GM12878 (cell line): ENCODE measurements around the gene TTL. TPM values are rescaled to one million over a fixed set of nuclear protein-coding genes. Genes with fewer than 3 reads are reported as not detected.

Experiments
- ATAC-seq: fragments of 200-7000 bp; cut with Tn5 transposase; 3 replicates; pipeline ENCODE4 v1.9.1; 2020; ENCODE audit warnings: mild to moderate bottlenecking, moderate library complexity
- BruUV-seq: library from RNA; stranded (reverse); fragments of 400-500 nt; replicated peaks from 2 replicates; lab custom pipeline; 2021; lab: Mats Ljungman, UMichigan
- CTCF ChIA-PET: fragments of 300-600 bp; sonication (Branson Sonifier 250); formaldehyde crosslinking; extraction: SDS; loops from one replicate; lab custom pipeline; 2021; ENCODE audit warnings: inconsistent platforms; lab: Yijun Ruan, JAX
- POLR2A ChIA-PET: fragments of 350-600 bp; formaldehyde crosslinking; extraction: SDS; loops from one replicate; lab custom pipeline; 2021; ENCODE audit warnings: inconsistent platforms; lab: Charles Lee
- RAD21 ChIA-PET: fragments of 300-600 bp; sonication (Branson Sonifier 250); formaldehyde crosslinking; loops from one replicate; lab custom pipeline; 2023; ENCODE audit warnings: antibody characterized with exemption; ENCODE audit not compliant: unreplicated experiment; lab: Charles Lee
- SMC1A ChIA-PET: fragments of 300-600 bp; sonication (Branson Sonifier 250); formaldehyde crosslinking; loops from one replicate; lab custom pipeline; 2023; ENCODE audit not compliant: unreplicated experiment, uncharacterized antibody; lab: Charles Lee
- DNase-seq: peaks from one replicate; pipeline ENCODE4 v3.0.0-alpha.2; 2011; ENCODE audit warnings: low read depth, low spot score
- FAIRE-seq: peaks from 3 replicates; lab custom pipeline; 2011; peaks lifted over from hg19 to GRCh38; lab: Jason Lieb, UNC
- H2AFZ ChIP-seq: 2 replicates; pipeline ENCODE4 v1.6.0; 2011; ENCODE audit warnings: low read depth, low read length, control low read depth; ENCODE audit not compliant: control insufficient read depth
- H3K27ac ChIP-seq: 2 replicates; pipeline ENCODE4 v1.5.1; 2011; ENCODE audit warnings: control low read depth; ENCODE audit not compliant: control insufficient read depth, insufficient read depth
- H3K27me3 ChIP-seq, 2 experiments: replicated peaks in 1 of 2; 2 replicates each; pipeline versions ENCODE4 v1.6.0 to v1.6.1; 2011; ENCODE audit warnings: low read length in 1 of 2; ENCODE audit not compliant: control insufficient read depth in 2 of 2, insufficient read depth in 2 of 2
- H3K36me3 ChIP-seq, 2 experiments: 2 replicates each; pipeline ENCODE4 v1.5.1; 2011; ENCODE audit warnings: low read length in 1 of 2; ENCODE audit not compliant: control insufficient read depth in 2 of 2, insufficient read depth in 2 of 2
- H3K4me1 ChIP-seq: 2 replicates; pipeline ENCODE4 v1.6.1; 2011; ENCODE audit warnings: mild to moderate bottlenecking, low read length, moderate library complexity, mixed read lengths; ENCODE audit not compliant: control insufficient read depth, insufficient read depth
- H3K4me2 ChIP-seq: 2 replicates; pipeline ENCODE4 v1.6.0; 2011; ENCODE audit warnings: control low read depth; ENCODE audit not compliant: control insufficient read depth, insufficient read depth
- H3K4me3 ChIP-seq: fragments of 200-600 bp; sonication (generic); 2 replicates; pipeline ENCODE4 v1.5.1; 2016
- H3K79me2 ChIP-seq: 2 replicates; pipeline ENCODE4 v1.6.0; 2011; ENCODE audit warnings: low read length; ENCODE audit not compliant: control insufficient read depth, insufficient read depth
- H3K9ac ChIP-seq: 2 replicates; pipeline ENCODE4 v1.8.0; 2011; ENCODE audit warnings: low read length, control low read depth, mixed read lengths; ENCODE audit not compliant: control insufficient read depth, insufficient read depth
- H3K9me3 ChIP-seq: replicated peaks from 3 replicates; pipeline ENCODE4 v1.5.1; 2011; ENCODE audit warnings: mild to moderate bottlenecking, low read length; ENCODE audit not compliant: control insufficient read depth, insufficient read depth
- H4K20me1 ChIP-seq: 2 replicates; pipeline ENCODE4 v1.6.0; 2011; ENCODE audit not compliant: control insufficient read depth, insufficient read depth
- BHLHE40 ChIP-seq, 2 experiments: fragments of 450-650 bp in 1 of 2; IDR thresholded peaks; 2 replicates each; pipeline ENCODE4 v1.6.1; 2011 to 2017; ENCODE audit warnings: low read depth in 2 of 2, borderline replicate concordance in 1 of 2, improper control_type of control experiment in 1 of 2, low read length in 1 of 2, mild to moderate bottlenecking in 1 of 2
- CBFB ChIP-seq: IDR thresholded peaks from 2 replicates; pipeline ENCODE4 v1.6.1; 2016; ENCODE audit warnings: antibody characterized with exemption, low read depth
- CEBPB ChIP-seq, 2 experiments: fragments of 150-350 bp in 1 of 2; IDR thresholded peaks; 2 replicates each; pipeline ENCODE4 v1.6.1; 2012 to 2014; ENCODE audit warnings: low read depth in 2 of 2, low read length in 2 of 2, borderline replicate concordance in 1 of 2, inconsistent platforms in 1 of 2
- CHD4 ChIP-seq: fragments of 200-600 bp; sonication (generic); IDR thresholded peaks from 2 replicates; pipeline ENCODE4 v1.6.1; 2016; ENCODE audit warnings: mild to moderate bottlenecking
- NFYA ChIP-seq: IDR thresholded peaks from 2 replicates; pipeline ENCODE4 v1.6.1; 2011; ENCODE audit warnings: low read depth, mild to moderate bottlenecking, low read length, improper control_type of control experiment, borderline replicate concordance
- NR2F1 ChIP-seq: fragments of 450-650 bp; conservative IDR thresholded peaks from 2 replicates; pipeline ENCODE4 v1.6.1; 2017; ENCODE audit warnings: mild to moderate bottlenecking
- POLR2AphosphoS5 ChIP-seq: IDR thresholded peaks from 2 replicates; pipeline ENCODE4 v1.6.1; 2011; ENCODE audit warnings: mild to moderate bottlenecking, low read length, inconsistent platforms
- POU2F2 ChIP-seq: IDR thresholded peaks from 3 replicates; pipeline ENCODE4 v1.6.1; 2011; ENCODE audit warnings: low read depth, mild to moderate bottlenecking, low read length, borderline replicate concordance
- RUNX3 ChIP-seq: IDR thresholded peaks from 2 replicates; pipeline ENCODE4 v1.6.1; 2012; ENCODE audit warnings: low read length, inconsistent platforms
- SRF ChIP-seq, 2 experiments: IDR thresholded peaks; 2 replicates each; pipeline ENCODE4 v1.6.1; 2011; ENCODE audit warnings: low read depth in 2 of 2, low read length in 2 of 2, mild to moderate bottlenecking in 1 of 2, moderate library complexity in 1 of 2
- ZSCAN29 ChIP-seq: fragments of 450-650 bp; IDR thresholded peaks from 2 replicates; pipeline ENCODE4 v1.6.1; 2017; ENCODE audit warnings: mild to moderate bottlenecking, moderate library complexity
- WGBS: methylation state at CpG from one replicate; pipeline ENCODE4 v1.1.6; 2016; ENCODE audit warnings: low lambda C conversion rate; ENCODE audit not compliant: insufficient replicate concordance, insufficient coverage; ENCODE audit errors: missing lambda C conversion rate; 5-methylcytosine and 5-hydroxymethylcytosine counted together
- in situ Hi-C: fragments of 300-500 bp; cut with MboI; formaldehyde crosslinking; loops from 9 replicates; pipeline ENCODE4 v1.14.3; 2018; ENCODE audit warnings: mixed read lengths
- intact Hi-C: fragments of 100-400 bp; cut with micrococcal nuclease; formaldehyde crosslinking; loops from one replicate; pipeline ENCODE4 v1.14.2; 2022; ENCODE audit not compliant: unreplicated experiment
- polyA plus RNA-seq, 11 experiments: library from polyadenylated mRNA; depleted of rRNA in 4 of 11; unstranded in 6 of 11; stranded (reverse) in 5 of 11; fragments of >200 nt; fragmentation: Nextera tagmentation in 4 of 11; fragmentation: Illumina TruSeq in 1 of 11; extraction: Ambion mirVana in 4 of 11; extraction: Trizol in 1 of 11; gene quantifications; 1 replicate in 1 of 11; 2 replicates in 10 of 11; pipeline versions ENCODE4 v1.2.1 to v1.2.3, GENCODE V29; 2011 to 2016; ENCODE audit warnings: inconsistent platforms in 2 of 11, missing spikeins in 2 of 11, low read depth in 1 of 11
- total RNA-seq, 4 experiments: library from RNA; depleted of rRNA in 3 of 4; stranded (reverse); fragments of >200 nt in 3 of 4; fragmentation: Illumina TruSeq in 1 of 4; extraction: Trizol in 1 of 4; gene quantifications; 2 replicates each; pipeline versions ENCODE4 v1.2.1 to v1.2.3, GENCODE V29; 2013 to 2021
- TF ChIP-seq, protein P1 (sequence below): fragments of 150-350 bp; IDR thresholded peaks from 2 replicates; pipeline ENCODE4 v1.6.1; 2016; ENCODE audit warnings: low read depth, low read length
- TF ChIP-seq, protein P2 (sequence below): fragments of 450-650 bp; IDR thresholded peaks from 2 replicates; pipeline ENCODE4 v1.6.1; 2016; ENCODE audit warnings: mild to moderate bottlenecking, moderate library complexity, borderline replicate concordance

TTL gene
- total and polyA plus RNA-seq, 10 of the 15 experiments (the other 5 are each of a cell fraction or from before 2014, with no cell fraction given) = 3.9 to 27.1 (median 16.1) TPM

DNA sequence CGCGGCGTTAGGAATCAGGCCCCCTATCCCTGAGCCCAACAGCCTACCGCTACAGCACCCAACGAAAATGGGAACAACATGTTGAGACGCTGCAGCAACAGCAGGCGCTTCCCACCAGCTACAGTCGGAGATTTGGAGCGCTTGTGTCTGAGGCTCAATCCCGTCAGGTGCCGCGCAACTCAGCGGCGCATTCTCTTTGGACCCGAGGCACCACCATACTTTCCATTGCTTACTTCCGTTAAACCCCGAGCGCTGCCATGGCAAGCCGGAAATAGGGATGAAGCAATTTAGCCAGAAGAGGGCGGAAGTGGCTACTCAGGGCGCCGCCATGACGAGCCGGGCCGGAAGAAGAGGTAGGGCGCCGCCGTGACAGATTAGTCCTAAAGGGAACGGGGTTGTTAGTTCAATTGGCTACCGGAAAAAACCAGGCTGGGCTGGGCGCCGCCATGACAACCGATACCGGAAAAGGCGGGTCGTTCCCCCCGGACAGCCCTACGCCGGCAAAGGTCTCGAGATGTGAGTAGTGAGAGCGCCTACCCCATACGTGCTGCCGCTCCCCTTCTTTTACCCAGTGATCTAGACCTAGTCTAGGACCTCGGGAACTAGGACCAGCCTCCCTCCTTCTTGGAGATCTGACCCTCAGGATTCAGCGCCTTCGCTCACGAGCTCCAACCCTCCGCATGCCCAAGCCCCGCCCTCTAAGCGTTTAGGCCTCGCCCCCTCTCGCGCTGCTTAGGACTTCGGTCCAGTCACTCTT, 102.4 kb downstream of the TTL start, which contains the start of gene CHCHD5:
Gene CHCHD5 (plus strand): TSS at position 476 of the 757 bp plus-strand sequence. CDS start 39 bp downstream, at position 515.
- TSS peak; percentile 73 for BruUV-seq
- FAIRE-seq (peak; percentile 93), ATAC-seq (peak; percentile 91), DNase-seq (peak; percentile 81)
- H3K9ac ChIP-seq = peak within 1 kb of the TSS; percentile 92
- peak within 1 kb of the TSS; percentile 95 for H3K27ac ChIP-seq
- CTCF ChIA-PET = interaction anchor here (1.0 to 4.6 kb wide), 23 partner anchors 10 to 463 kb away, joined by 3 to 40 read pairs (median 4); partner anchors contain the start of genes SLC20A1 and ZC3H8
- H3K4me3 ChIP-seq = peak within 1 kb of the TSS; percentile 89
- RAD21 ChIA-PET = interaction anchor here (0.9 to 4.3 kb wide), 17 partner anchors 16 to 529 kb away, joined by 3 to 28 read pairs (median 5); partner anchors contain the start of genes SLC20A1, TMEM87B and ZC3H8
- peak within 1 kb of the TSS; percentile 98 for H3K4me2 ChIP-seq
- 4% methylated on average over 54 of the region's 54 CpGs for WGBS
- intact Hi-C loops (loop anchor here (5.0 kb wide), 2 partner anchors 462 to 527 kb away; partner anchors contain the start of gene TMEM87B), in situ Hi-C loops (loop anchor here (5.0 kb wide), 1 partner anchor 102 kb away; the partner anchor contains the start of gene TTL)
- peaks cover 11% of the 10 kb centered on the region for H3K79me2 ChIP-seq
- POLR2A ChIA-PET = interaction anchor here (0.6 to 2.5 kb wide), 8 partner anchors 47 to 685 kb away, joined by 3 to 12 read pairs (median 4); partner anchors contain the start of gene TMEM87B
- SMC1A ChIA-PET = interaction anchor here (1.0 to 4.3 kb wide), 11 partner anchors 15 to 463 kb away, joined by 3 to 18 read pairs (median 5); no protein-coding TSS in a partner anchor
- H3K4me1 ChIP-seq = peaks cover 20% of the 10 kb centered on the region
- peak within 1 kb of the TSS; percentile 99 for H2AFZ ChIP-seq
- H3K9me3 ChIP-seq = no peaks in the 10 kb centered on the region
- H3K36me3 ChIP-seq = peaks cover 0 to 4% of the 10 kb centered on the region in 2 experiments; a peak in 1 of 4 replicates
- no peaks in the 10 kb centered on the region for H3K27me3 ChIP-seq
- H4K20me1 ChIP-seq = no peaks in the 10 kb centered on the region
- peak in 1 of 2 experiments; percentile 83; a peak in 2 of 4 replicates for TF ChIP-seq CEBPB (IDR thresholded peaks at IDR 0.05; ENCODE audit: borderline replicate concordance in 1 of 2, low read depth in 2 of 2, low read length in 2 of 2)
- TF ChIP-seq POU2F2 = peak; percentile 80; the same call in 2 of the 3 replicates
- peak; percentile 52; the same call in 1 of the 2 replicates for TF ChIP-seq NR2F1
- peak in 1 of 2 experiments; percentile 47; a peak in 1 of 4 replicates for TF ChIP-seq BHLHE40 (IDR thresholded peaks at IDR 0.05; ENCODE audit: borderline replicate concordance in 1 of 2, low read depth in 2 of 2, low read length in 1 of 2)
- no peak for TF ChIP-seq CHD4
- no peak for TF ChIP-seq ZSCAN29
- TF ChIP-seq, protein P1, sequence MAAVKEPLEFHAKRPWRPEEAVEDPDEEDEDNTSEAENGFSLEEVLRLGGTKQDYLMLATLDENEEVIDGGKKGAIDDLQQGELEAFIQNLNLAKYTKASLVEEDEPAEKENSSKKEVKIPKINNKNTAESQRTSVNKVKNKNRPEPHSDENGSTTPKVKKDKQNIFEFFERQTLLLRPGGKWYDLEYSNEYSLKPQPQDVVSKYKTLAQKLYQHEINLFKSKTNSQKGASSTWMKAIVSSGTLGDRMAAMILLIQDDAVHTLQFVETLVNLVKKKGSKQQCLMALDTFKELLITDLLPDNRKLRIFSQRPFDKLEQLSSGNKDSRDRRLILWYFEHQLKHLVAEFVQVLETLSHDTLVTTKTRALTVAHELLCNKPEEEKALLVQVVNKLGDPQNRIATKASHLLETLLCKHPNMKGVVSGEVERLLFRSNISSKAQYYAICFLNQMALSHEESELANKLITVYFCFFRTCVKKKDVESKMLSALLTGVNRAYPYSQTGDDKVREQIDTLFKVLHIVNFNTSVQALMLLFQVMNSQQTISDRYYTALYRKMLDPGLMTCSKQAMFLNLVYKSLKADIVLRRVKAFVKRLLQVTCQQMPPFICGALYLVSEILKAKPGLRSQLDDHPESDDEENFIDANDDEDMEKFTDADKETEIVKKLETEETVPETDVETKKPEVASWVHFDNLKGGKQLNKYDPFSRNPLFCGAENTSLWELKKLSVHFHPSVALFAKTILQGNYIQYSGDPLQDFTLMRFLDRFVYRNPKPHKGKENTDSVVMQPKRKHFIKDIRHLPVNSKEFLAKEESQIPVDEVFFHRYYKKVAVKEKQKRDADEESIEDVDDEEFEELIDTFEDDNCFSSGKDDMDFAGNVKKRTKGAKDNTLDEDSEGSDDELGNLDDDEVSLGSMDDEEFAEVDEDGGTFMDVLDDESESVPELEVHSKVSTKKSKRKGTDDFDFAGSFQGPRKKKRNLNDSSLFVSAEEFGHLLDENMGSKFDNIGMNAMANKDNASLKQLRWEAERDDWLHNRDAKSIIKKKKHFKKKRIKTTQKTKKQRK = no peak
- TF ChIP-seq SRF (IDR thresholded peaks at IDR 0.05; ENCODE audit: low read depth in 2 of 2, low read length in 2 of 2) = peak in 1 of 2 experiments; percentile 41; a peak in 1 of 4 replicates
- TF ChIP-seq RUNX3 = peak; percentile 44; the same call in 1 of the 2 replicates
- TF ChIP-seq NFYA = no peak
- peak; percentile 42; the same call in 1 of the 2 replicates for TF ChIP-seq CBFB
- TF ChIP-seq POLR2AphosphoS5 = peak; percentile 92
- TF ChIP-seq, protein P2, sequence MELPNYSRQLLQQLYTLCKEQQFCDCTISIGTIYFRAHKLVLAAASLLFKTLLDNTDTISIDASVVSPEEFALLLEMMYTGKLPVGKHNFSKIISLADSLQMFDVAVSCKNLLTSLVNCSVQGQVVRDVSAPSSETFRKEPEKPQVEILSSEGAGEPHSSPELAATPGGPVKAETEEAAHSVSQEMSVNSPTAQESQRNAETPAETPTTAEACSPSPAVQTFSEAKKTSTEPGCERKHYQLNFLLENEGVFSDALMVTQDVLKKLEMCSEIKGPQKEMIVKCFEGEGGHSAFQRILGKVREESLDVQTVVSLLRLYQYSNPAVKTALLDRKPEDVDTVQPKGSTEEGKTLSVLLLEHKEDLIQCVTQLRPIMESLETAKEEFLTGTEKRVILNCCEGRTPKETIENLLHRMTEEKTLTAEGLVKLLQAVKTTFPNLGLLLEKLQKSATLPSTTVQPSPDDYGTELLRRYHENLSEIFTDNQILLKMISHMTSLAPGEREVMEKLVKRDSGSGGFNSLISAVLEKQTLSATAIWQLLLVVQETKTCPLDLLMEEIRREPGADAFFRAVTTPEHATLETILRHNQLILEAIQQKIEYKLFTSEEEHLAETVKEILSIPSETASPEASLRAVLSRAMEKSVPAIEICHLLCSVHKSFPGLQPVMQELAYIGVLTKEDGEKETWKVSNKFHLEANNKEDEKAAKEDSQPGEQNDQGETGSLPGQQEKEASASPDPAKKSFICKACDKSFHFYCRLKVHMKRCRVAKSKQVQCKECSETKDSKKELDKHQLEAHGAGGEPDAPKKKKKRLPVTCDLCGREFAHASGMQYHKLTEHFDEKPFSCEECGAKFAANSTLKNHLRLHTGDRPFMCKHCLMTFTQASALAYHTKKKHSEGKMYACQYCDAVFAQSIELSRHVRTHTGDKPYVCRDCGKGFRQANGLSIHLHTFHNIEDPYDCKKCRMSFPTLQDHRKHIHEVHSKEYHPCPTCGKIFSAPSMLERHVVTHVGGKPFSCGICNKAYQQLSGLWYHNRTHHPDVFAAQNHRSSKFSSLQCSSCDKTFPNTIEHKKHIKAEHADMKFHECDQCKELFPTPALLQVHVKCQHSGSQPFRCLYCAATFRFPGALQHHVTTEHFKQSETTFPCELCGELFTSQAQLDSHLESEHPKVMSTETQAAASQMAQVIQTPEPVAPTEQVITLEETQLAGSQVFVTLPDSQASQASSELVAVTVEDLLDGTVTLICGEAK = peak; percentile 95
